ENCODE measurements around the gene POU6F2. TPM values are rescaled to one million over a fixed set of nuclear protein-coding genes. Genes with fewer than 3 reads are reported as not detected.

The POU6F2 gene
- total and polyA plus RNA-seq, 5 donors, result 0.81 to 3.4 (median 2.9) TPM

DNA sequence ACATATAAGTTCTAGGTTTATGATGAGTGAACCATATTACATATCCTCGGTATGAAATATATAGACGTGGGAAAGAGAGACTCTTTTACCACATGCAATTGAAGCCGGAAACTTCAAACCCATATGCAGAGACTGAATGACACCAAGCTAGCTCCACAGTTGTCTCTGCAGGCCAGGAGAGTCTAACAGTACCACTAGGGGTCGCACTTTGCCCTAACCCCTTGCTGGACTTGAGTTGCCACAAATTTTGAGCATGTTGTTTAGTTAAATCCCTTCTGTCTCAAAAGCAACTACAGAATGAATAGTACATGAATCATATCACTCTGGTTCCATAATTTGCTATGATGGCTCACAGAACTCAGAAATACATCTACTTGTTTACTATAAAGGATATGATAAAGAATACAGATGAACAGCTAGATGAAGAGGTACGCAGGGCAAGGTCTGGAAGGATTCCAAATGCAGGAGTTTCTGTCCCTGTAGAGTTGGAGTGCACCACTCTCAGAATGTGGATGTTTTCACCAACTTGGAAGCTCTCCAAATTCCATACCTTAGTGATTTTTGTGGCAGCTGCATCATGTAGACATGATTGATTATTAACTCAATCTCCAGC lies 476.1 kb downstream of the POU6F2 start:
- Histone ChIP-seq H3K27me3 (ENCODE audit: control insufficient read depth, insufficient read depth) (no peaks in the 10 kb centered on the region), H3K27ac (ENCODE audit: low read length) (no peak overlapping the region), H3K4me1 (ENCODE audit: control insufficient read depth, insufficient read depth, low read length) (no peaks in the 10 kb centered on the region), H3K4me3 (ENCODE audit: low read length) (no peak overlapping the region), H3K9me3 (ENCODE audit: control insufficient read depth, low read length) (no peaks in the 10 kb centered on the region)
- WGBS, result 49% methylated on average over 5 of the region's 5 CpGs
- no peak for ATAC-seq
- peak in 1 of 3 donors; percentile 46 for DNase-seq
- intact Hi-C loops (cut with DNase I), result no loop called here

DNA sequence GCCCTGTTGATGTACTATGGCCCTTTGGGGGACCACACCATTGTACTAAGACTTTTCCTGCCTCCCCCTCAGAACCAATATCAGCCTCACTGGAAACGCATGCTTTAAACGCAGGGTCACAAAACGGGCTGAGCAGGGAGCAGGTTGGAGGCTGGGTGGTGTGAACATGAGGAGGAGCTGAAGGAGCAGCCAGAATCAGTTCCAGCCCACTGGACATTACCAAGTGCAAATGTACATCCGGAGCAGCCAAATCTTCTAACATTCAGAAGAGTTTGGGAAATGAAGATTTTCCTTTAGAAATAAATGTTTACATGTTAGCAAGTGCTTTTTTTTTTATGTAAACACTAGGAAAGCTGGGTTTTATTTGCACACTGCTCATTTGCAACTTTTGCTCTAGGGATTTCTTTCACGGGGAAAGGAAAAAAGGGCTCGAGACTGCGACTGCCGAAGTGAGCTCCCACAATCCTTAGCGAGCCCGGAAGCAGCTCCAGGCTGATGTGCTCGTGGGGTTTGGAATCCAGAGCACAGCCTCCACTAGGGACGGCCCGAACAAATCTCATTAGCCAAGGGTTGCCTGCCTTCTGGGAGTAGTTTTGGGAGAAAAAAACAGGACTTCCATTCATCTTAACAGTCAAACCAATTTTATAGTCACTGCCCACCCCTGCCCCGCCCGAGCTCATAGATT lies 480.5 kb downstream of the POU6F2 start:
- ATAC-seq (peak in 1 of 2 donors; percentile 26), DNase-seq (peak in 2 of 3 donors; percentile 21 to 46)
- Histone ChIP-seq H3K27ac (ENCODE audit: low read length) (no peak overlapping the region), H3K27me3 (ENCODE audit: control insufficient read depth, insufficient read depth) (no peaks in the 10 kb centered on the region), H3K9me3 (ENCODE audit: control insufficient read depth, low read length) (no peaks in the 10 kb centered on the region), H3K4me1 (ENCODE audit: control insufficient read depth, insufficient read depth, low read length) (no peaks in the 10 kb centered on the region), H3K4me3 (ENCODE audit: low read length) (peak overlapping the region; percentile 21)
- WGBS, result 64% methylated on average over 15 of the region's 15 CpGs
- intact Hi-C loops (cut with DNase I), result no loop called here

DNA sequence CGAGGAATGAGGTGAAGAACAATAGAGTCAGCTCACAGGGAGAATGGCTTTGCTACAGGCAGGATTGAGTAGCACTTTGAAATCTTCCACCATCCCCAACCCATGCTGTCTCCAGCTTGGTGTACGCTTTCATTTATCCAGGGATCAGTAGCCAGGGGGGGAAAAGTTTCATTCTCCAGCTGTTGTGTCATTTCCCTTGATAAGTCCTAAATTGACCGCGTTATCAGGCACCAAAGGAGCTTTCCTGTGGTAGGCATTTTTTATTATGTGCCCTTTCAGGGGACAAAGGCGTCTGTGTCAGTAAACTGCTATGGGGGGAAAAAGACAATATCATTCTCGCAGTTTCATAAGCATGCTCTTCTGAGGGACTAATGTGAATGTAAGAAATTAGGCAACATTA lies 481.9 kb downstream of the POU6F2 start:
- H3K9me3 ChIP-seq (ENCODE audit: control insufficient read depth, low read length), result no peaks in the 10 kb centered on the region
- no peaks in the 10 kb centered on the region for H3K4me1 ChIP-seq (ENCODE audit: control insufficient read depth, insufficient read depth, low read length)
- intact Hi-C loops (cut with DNase I), result loop anchor here (5.0 to 10.0 kb wide), 4 partner anchors 385 to 662 kb away; no protein-coding TSS in a partner anchor
- H3K27ac ChIP-seq (ENCODE audit: low read length), result no peak overlapping the region
- H3K27me3 ChIP-seq (ENCODE audit: control insufficient read depth, insufficient read depth), result no peaks in the 10 kb centered on the region
- ATAC-seq (peak in 1 of 2 donors; percentile 39), DNase-seq (no peak)
- 42% methylated on average over 6 of the region's 6 CpGs for WGBS
- no peak overlapping the region for H3K4me3 ChIP-seq (ENCODE audit: low read length)

GRCh38 chr7:39460486-39460885 lies 482.8 kb downstream of the POU6F2 start:
- intact Hi-C loops (cut with DNase I), result loop anchor here (5.0 to 10.0 kb wide), 4 partner anchors 386 to 663 kb away; no protein-coding TSS in a partner anchor
- 94% methylated on average over 20 of the region's 20 CpGs for WGBS
- Histone ChIP-seq H3K27me3 (ENCODE audit: control insufficient read depth, insufficient read depth) (no peaks in the 10 kb centered on the region), H3K9me3 (ENCODE audit: control insufficient read depth, low read length) (no peaks in the 10 kb centered on the region), H3K27ac (ENCODE audit: low read length) (no peak overlapping the region), H3K4me3 (ENCODE audit: low read length) (no peak overlapping the region), H3K4me1 (ENCODE audit: control insufficient read depth, insufficient read depth, low read length) (no peaks in the 10 kb centered on the region)
- ATAC-seq (no peak), DNase-seq (no peak)

GRCh38 chr7:39461263-39461820 lies 483.6 kb downstream of the POU6F2 start:
- ATAC-seq (no peak), DNase-seq (no peak)
- Histone ChIP-seq H3K4me3 (ENCODE audit: low read length) (no peak overlapping the region), H3K4me1 (ENCODE audit: control insufficient read depth, insufficient read depth, low read length) (no peaks in the 10 kb centered on the region), H3K27me3 (ENCODE audit: control insufficient read depth, insufficient read depth) (no peaks in the 10 kb centered on the region), H3K9me3 (ENCODE audit: control insufficient read depth, low read length) (no peaks in the 10 kb centered on the region), H3K27ac (ENCODE audit: low read length) (no peak overlapping the region)
- 74% methylated on average over 4 of the region's 4 CpGs for WGBS
- intact Hi-C loops (cut with DNase I), result loop anchor here (5.0 to 10.0 kb wide), 4 partner anchors 387 to 664 kb away; no protein-coding TSS in a partner anchor

DNA sequence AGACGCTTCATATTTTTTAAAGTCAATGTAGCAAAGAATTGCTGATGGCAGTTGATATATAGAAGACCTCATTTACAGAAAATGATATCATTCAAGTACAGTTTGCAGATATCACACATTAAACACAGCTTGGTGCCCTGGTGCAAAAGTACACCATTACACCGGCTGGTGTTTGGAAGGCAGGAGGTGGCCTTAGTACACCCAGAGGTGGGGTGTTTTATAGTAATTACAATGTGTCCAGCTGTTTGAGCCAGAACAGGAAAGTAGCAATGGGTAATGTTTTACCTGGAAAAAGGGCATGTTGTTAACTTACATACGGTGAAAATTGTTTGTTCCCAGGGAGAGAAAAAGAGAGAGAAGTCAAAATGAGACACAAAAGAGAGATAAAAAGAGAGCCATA lies 485.5 kb downstream of the POU6F2 start:
- Histone ChIP-seq H3K27me3 (ENCODE audit: control insufficient read depth, insufficient read depth) (no peaks in the 10 kb centered on the region), H3K9me3 (ENCODE audit: control insufficient read depth, low read length) (no peaks in the 10 kb centered on the region), H3K27ac (ENCODE audit: low read length) (no peak overlapping the region), H3K4me1 (ENCODE audit: control insufficient read depth, insufficient read depth, low read length) (no peaks in the 10 kb centered on the region), H3K4me3 (ENCODE audit: low read length) (no peak overlapping the region)
- 90% methylated on average over 3 of the region's 3 CpGs for WGBS
- DNase-seq, result no peak
- no peak for ATAC-seq
- intact Hi-C loops (cut with DNase I), result loop anchor here (5.0 to 10.0 kb wide), 4 partner anchors 388 to 666 kb away; no protein-coding TSS in a partner anchor

DNA sequence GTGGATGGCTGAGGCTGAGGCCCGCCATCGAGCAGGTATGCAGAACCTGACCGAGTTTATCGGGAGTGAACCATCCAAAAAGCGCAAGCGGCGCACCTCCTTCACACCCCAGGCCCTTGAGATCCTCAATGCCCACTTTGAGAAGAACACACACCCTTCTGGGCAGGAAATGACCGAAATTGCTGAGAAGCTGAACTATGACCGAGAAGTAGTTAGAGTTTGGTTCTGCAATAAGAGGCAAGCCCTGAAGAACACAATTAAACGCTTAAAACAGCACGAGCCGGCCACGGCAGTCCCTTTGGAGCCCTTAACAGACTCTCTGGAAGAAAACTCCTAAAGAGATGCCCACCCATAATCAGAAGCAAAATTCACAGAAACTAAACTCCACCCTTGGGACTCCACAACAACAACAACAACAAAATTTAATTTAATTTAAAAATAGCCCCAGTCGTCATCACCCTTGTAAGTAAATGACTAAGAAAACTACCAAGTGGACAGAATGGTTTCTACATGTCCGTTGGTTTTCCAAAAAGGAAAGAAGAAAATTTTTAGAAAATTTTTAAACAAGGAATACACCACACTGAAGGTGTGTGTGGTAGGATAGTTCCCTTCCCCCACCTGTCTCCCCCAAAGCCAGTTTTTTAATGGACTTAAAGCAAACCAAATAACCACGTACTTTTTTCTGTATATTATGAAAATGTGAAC lies 486.8 kb downstream of the POU6F2 start:
- no peaks in the 10 kb centered on the region for H3K9me3 ChIP-seq (ENCODE audit: control insufficient read depth, low read length)
- H3K4me3 ChIP-seq (ENCODE audit: low read length), result no peak overlapping the region
- WGBS, result 78% methylated on average over 16 of the region's 16 CpGs
- intact Hi-C loops (cut with DNase I), result loop anchor here (5.0 to 10.0 kb wide), 4 partner anchors 390 to 667 kb away; no protein-coding TSS in a partner anchor
- DNase-seq, result no peak
- H3K4me1 ChIP-seq (ENCODE audit: control insufficient read depth, insufficient read depth, low read length), result no peaks in the 10 kb centered on the region
- no peak overlapping the region for H3K27ac ChIP-seq (ENCODE audit: low read length)
- peak in 1 of 2 donors; percentile 23 for ATAC-seq
- H3K27me3 ChIP-seq (ENCODE audit: control insufficient read depth, insufficient read depth), result no peaks in the 10 kb centered on the region

DNA sequence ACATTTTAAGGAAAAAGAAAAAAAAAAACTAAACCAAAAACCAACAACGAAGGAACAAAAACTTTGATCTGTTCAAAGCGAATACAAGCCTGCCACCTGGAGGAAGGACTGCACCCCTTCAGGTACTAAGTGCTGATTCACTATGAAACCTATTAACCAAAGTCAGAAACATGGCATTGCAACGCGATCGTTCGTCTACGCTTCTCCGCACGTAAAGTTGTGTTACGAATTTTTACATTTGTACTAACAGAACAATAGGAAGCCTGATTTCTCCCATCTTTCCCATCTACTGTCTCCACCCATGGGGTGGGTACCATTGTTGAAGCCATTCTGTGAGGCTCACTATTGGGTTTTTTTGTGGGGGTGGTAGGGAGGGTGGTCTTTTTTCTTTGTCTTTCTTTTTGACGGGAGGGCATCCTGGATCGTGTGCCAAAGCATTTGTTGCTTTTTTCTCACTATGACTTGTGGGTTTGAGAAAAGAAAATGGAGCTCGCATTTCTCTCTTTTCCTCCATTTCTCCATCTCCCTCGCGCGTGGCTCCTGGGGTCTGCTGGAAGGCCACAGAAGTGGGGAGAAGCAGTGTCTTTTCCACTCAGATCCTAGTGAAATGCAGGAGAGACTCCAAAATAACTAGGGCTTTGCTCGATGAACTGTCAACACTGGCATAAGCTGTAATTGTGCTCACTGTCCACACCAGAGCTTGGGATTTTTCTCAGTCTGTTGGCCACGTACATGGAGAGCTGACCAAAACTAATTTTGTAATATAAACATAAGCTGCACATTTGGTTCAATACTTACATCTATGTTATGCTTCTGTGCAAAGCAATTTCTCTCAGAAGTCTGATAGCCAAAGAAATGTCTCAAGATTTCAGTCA lies 487.6 kb downstream of the POU6F2 start:
- 37% methylated on average over 18 of the region's 18 CpGs for WGBS
- H3K27ac ChIP-seq (ENCODE audit: low read length), result no peak overlapping the region
- H3K4me1 ChIP-seq (ENCODE audit: control insufficient read depth, insufficient read depth, low read length), result no peaks in the 10 kb centered on the region
- peak in 1 of 3 donors; percentile 15 for DNase-seq
- ATAC-seq, result peak; percentile 68 to 76
- no peaks in the 10 kb centered on the region for H3K9me3 ChIP-seq (ENCODE audit: control insufficient read depth, low read length)
- no peak overlapping the region for H3K4me3 ChIP-seq (ENCODE audit: low read length)
- no peaks in the 10 kb centered on the region for H3K27me3 ChIP-seq (ENCODE audit: control insufficient read depth, insufficient read depth)
- intact Hi-C loops (cut with DNase I), result loop anchor here in 3 of 4 donors (5.0 to 10.0 kb wide), 3 partner anchors 390 to 533 kb away; no protein-coding TSS in a partner anchor

DNA sequence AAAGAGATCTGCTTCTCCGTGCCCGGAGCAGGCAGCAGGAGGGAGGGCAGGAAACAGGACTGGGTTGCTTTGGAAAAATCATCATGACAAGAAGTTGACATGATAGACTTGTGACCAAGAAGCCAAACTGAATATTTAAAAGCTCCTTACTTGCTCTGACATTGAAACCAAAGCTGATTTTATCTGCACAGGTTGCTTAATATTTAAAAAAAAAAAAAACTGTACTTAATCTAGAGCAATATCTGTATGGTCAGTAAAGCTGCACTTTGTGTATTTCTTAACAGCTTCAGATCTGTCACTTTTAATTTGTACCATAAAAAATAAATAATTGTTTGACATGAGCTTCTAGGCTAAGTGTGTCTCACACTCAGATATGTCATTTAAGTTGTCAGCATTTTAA lies 490.6 kb downstream of the POU6F2 start:
- no peak for ATAC-seq
- Histone ChIP-seq H3K9me3 (ENCODE audit: control insufficient read depth, low read length) (no peaks in the 10 kb centered on the region), H3K27ac (ENCODE audit: low read length) (no peak overlapping the region), H3K4me1 (ENCODE audit: control insufficient read depth, insufficient read depth, low read length) (no peaks in the 10 kb centered on the region), H3K4me3 (ENCODE audit: low read length) (no peak overlapping the region), H3K27me3 (ENCODE audit: control insufficient read depth, insufficient read depth) (no peaks in the 10 kb centered on the region)
- 45% methylated on average over 2 of the region's 2 CpGs for WGBS
- intact Hi-C loops (cut with DNase I), result loop anchor here in 3 of 4 donors (5.0 to 10.0 kb wide), 3 partner anchors 393 to 536 kb away; no protein-coding TSS in a partner anchor
- DNase-seq, result no peak

GRCh38 chr7:39468808-39469374 lies 491.2 kb downstream of the POU6F2 start:
- Histone ChIP-seq H3K4me3 (ENCODE audit: low read length) (no peak overlapping the region), H3K27ac (ENCODE audit: low read length) (no peak overlapping the region), H3K4me1 (ENCODE audit: control insufficient read depth, insufficient read depth, low read length) (no peaks in the 10 kb centered on the region), H3K9me3 (ENCODE audit: control insufficient read depth, low read length) (no peaks in the 10 kb centered on the region), H3K27me3 (ENCODE audit: control insufficient read depth, insufficient read depth) (no peaks in the 10 kb centered on the region)
- ATAC-seq (no peak), DNase-seq (no peak)
- intact Hi-C loops (cut with DNase I), result loop anchor here in 3 of 4 donors (5.0 to 10.0 kb wide), 3 partner anchors 394 to 537 kb away; no protein-coding TSS in a partner anchor
- WGBS, result 79% methylated on average over 7 of the region's 7 CpGs

Data from right cardiac atrium (tissue), 5 donors.